ENCODE measurements around the gene NOX4.
"Not testable (repeated sequence)": the region's sequence is repeated elsewhere in the genome, so short reads cannot be mapped to it uniquely, and the experiment has no call there.

The NOX4 gene

GRCh38 chr11:89288004-89288403 is 203.2 kb downstream of the NOX4 start:
- H3K36me3 ChIP-seq (ENCODE audit: control insufficient read depth in 1 of 2, insufficient read depth in 2 of 2, low read depth in 1 of 2, low read length in 2 of 2); H4K8ac ChIP-seq (ENCODE audit: low read length); H3K27ac ChIP-seq (ENCODE audit: low read length, poor library complexity, severe bottlenecking); H2AK5ac ChIP-seq (ENCODE audit: low read length, severe bottlenecking); H3K23ac ChIP-seq (ENCODE audit: low read length in 2 of 2); H3K4me1 ChIP-seq (ENCODE audit: control insufficient read depth, insufficient read depth, low read depth, low read length); H3K18ac ChIP-seq (ENCODE audit: low read depth in 1 of 2, low read length in 2 of 2); H3K4me3 ChIP-seq (ENCODE audit: insufficient read depth in 1 of 2, low read depth in 1 of 2, low read length in 2 of 2); H4K91ac ChIP-seq (ENCODE audit: low read length); H3K9me3 ChIP-seq (ENCODE audit: control insufficient read depth, low read length); DNase-seq; H3K14ac ChIP-seq (ENCODE audit: low read length in 2 of 2); H2BK120ac ChIP-seq (ENCODE audit: low read depth, low read length); H3K4ac ChIP-seq (ENCODE audit: low read depth in 1 of 2, low read length in 2 of 2); H3K79me1 ChIP-seq (replicated peaks; ENCODE audit: low read length, poor library complexity, severe bottlenecking); H3K27me3 ChIP-seq (ENCODE audit: control insufficient read depth in 1 of 2, insufficient read depth in 1 of 2, low read length in 2 of 2); H3K4me2 ChIP-seq (ENCODE audit: low read length, poor library complexity, severe bottlenecking); H3K9ac ChIP-seq (ENCODE audit: low read length); H2BK5ac ChIP-seq (ENCODE audit: low read depth, low read length, poor library complexity, severe bottlenecking); H2AFZ ChIP-seq (ENCODE audit: low read depth, low read length); H2BK12ac ChIP-seq (ENCODE audit: low read length in 2 of 2); H2BK15ac ChIP-seq (ENCODE audit: low read depth, poor library complexity, severe bottlenecking): not testable (repeated sequence)
- no CpG with 5 or more reads among the region's 3 CpGs for WGBS

- not testable (repeated sequence) for H3K9me3 ChIP-seq (ENCODE audit: control insufficient read depth, low read length); H2AK5ac ChIP-seq (ENCODE audit: low read length, severe bottlenecking); H3K23ac ChIP-seq (ENCODE audit: low read length in 2 of 2); H3K79me1 ChIP-seq (replicated peaks; ENCODE audit: low read length, poor library complexity, severe bottlenecking); H2BK15ac ChIP-seq (ENCODE audit: low read depth, poor library complexity, severe bottlenecking); H3K4me3 ChIP-seq (ENCODE audit: insufficient read depth in 1 of 2, low read depth in 1 of 2, low read length in 2 of 2); DNase-seq; H3K9ac ChIP-seq (ENCODE audit: low read length); H2BK120ac ChIP-seq (ENCODE audit: low read depth, low read length); H4K91ac ChIP-seq (ENCODE audit: low read length); H3K36me3 ChIP-seq (ENCODE audit: control insufficient read depth in 1 of 2, insufficient read depth in 2 of 2, low read depth in 1 of 2, low read length in 2 of 2); H3K4me2 ChIP-seq (ENCODE audit: low read length, poor library complexity, severe bottlenecking); H3K4me1 ChIP-seq (ENCODE audit: control insufficient read depth, insufficient read depth, low read depth, low read length); H2BK12ac ChIP-seq (ENCODE audit: low read length in 2 of 2); H3K14ac ChIP-seq (ENCODE audit: low read length in 2 of 2); H3K27ac ChIP-seq (ENCODE audit: low read length, poor library complexity, severe bottlenecking); H3K27me3 ChIP-seq (ENCODE audit: control insufficient read depth in 1 of 2, insufficient read depth in 1 of 2, low read length in 2 of 2); H4K8ac ChIP-seq (ENCODE audit: low read length); H3K4ac ChIP-seq (ENCODE audit: low read depth in 1 of 2, low read length in 2 of 2); H3K18ac ChIP-seq (ENCODE audit: low read depth in 1 of 2, low read length in 2 of 2); H2AFZ ChIP-seq (ENCODE audit: low read depth, low read length); H2BK5ac ChIP-seq (ENCODE audit: low read depth, low read length, poor library complexity, severe bottlenecking)
- no CpG with 5 or more reads among the region's 1 CpG for WGBS
Observed at GRCh38 chr11:89286601-89287000, 204.6 kb downstream of the NOX4 start.

GRCh38 chr11:89281032-89281677 is 210.0 kb downstream of the NOX4 start:
- H3K4me1 ChIP-seq (ENCODE audit: control insufficient read depth, insufficient read depth, low read depth, low read length); H3K4me3 ChIP-seq (ENCODE audit: insufficient read depth in 1 of 2, low read depth in 1 of 2, low read length in 2 of 2); H2BK120ac ChIP-seq (ENCODE audit: low read depth, low read length); H4K91ac ChIP-seq (ENCODE audit: low read length); H2AK5ac ChIP-seq (ENCODE audit: low read length, severe bottlenecking); H3K18ac ChIP-seq (ENCODE audit: low read depth in 1 of 2, low read length in 2 of 2); H3K14ac ChIP-seq (ENCODE audit: low read length in 2 of 2); H3K4me2 ChIP-seq (ENCODE audit: low read length, poor library complexity, severe bottlenecking); H2BK15ac ChIP-seq (ENCODE audit: low read depth, poor library complexity, severe bottlenecking); H3K9me3 ChIP-seq (ENCODE audit: control insufficient read depth, low read length); DNase-seq; H3K36me3 ChIP-seq (ENCODE audit: control insufficient read depth in 1 of 2, insufficient read depth in 2 of 2, low read depth in 1 of 2, low read length in 2 of 2); H3K4ac ChIP-seq (ENCODE audit: low read depth in 1 of 2, low read length in 2 of 2); H4K8ac ChIP-seq (ENCODE audit: low read length); H3K79me1 ChIP-seq (replicated peaks; ENCODE audit: low read length, poor library complexity, severe bottlenecking); H2AFZ ChIP-seq (ENCODE audit: low read depth, low read length); H2BK12ac ChIP-seq (ENCODE audit: low read length in 2 of 2); H3K9ac ChIP-seq (ENCODE audit: low read length); H3K23ac ChIP-seq (ENCODE audit: low read length in 2 of 2); H2BK5ac ChIP-seq (ENCODE audit: low read depth, low read length, poor library complexity, severe bottlenecking); H3K27ac ChIP-seq (ENCODE audit: low read length, poor library complexity, severe bottlenecking); H3K27me3 ChIP-seq (ENCODE audit: control insufficient read depth in 1 of 2, insufficient read depth in 1 of 2, low read length in 2 of 2): not testable (repeated sequence)
- WGBS = 95% methylated on average over 1 of the region's 3 CpGs

- H2BK120ac ChIP-seq (ENCODE audit: low read depth, low read length) = no peak overlapping the region
- H3K27ac ChIP-seq (ENCODE audit: low read length, poor library complexity, severe bottlenecking) = no peak overlapping the region
- WGBS = 57% methylated on average over 1 of the region's 1 CpG
Observed at GRCh38 chr11:89279176-89279575, 212.0 kb downstream of the NOX4 start.

More at GRCh38 chr11:89279176-89279575, 212.0 kb downstream of the NOX4 start:
- Histone ChIP-seq H2BK5ac (ENCODE audit: low read depth, low read length, poor library complexity, severe bottlenecking) (no peak overlapping the region), H2AFZ (ENCODE audit: low read depth, low read length) (no peak overlapping the region), H3K14ac (ENCODE audit: low read length in 2 of 2) (no peak overlapping the region), H4K91ac (ENCODE audit: low read length) (no peak overlapping the region), H3K27me3 (ENCODE audit: control insufficient read depth in 1 of 2, insufficient read depth in 1 of 2, low read length in 2 of 2) (no peaks in the 10 kb centered on the region), H3K36me3 (ENCODE audit: control insufficient read depth in 1 of 2, insufficient read depth in 2 of 2, low read depth in 1 of 2, low read length in 2 of 2) (no peaks in the 10 kb centered on the region), H3K4me3 (ENCODE audit: insufficient read depth in 1 of 2, low read depth in 1 of 2, low read length in 2 of 2) (no peak overlapping the region), H3K4me1 (ENCODE audit: control insufficient read depth, insufficient read depth, low read depth, low read length) (no peaks in the 10 kb centered on the region), H4K8ac (ENCODE audit: low read length) (no peak overlapping the region), H3K4me2 (ENCODE audit: low read length, poor library complexity, severe bottlenecking) (no peak overlapping the region), H3K9ac (ENCODE audit: low read length) (no peak overlapping the region), H3K18ac (ENCODE audit: low read depth in 1 of 2, low read length in 2 of 2) (no peak overlapping the region), H2AK5ac (ENCODE audit: low read length, severe bottlenecking) (no peak overlapping the region), H3K4ac (ENCODE audit: low read depth in 1 of 2, low read length in 2 of 2) (no peak overlapping the region), H3K9me3 (ENCODE audit: control insufficient read depth, low read length) (no peaks in the 10 kb centered on the region), H3K23ac (ENCODE audit: low read length in 2 of 2) (no peak overlapping the region), H2BK15ac (ENCODE audit: low read depth, poor library complexity, severe bottlenecking) (no peak overlapping the region), H3K79me1 (replicated peaks; ENCODE audit: low read length, poor library complexity, severe bottlenecking) (no peaks in the 10 kb centered on the region), H2BK12ac (ENCODE audit: low read length in 2 of 2) (no peak overlapping the region)
- no peak for DNase-seq

Measured in mesenchymal stem cell (in vitro differentiated cells and primary cell).